Ascending aorta (tissue), 2 donors: ENCODE measurements around the gene NABP2. TPM values are rescaled to one million over a fixed set of nuclear protein-coding genes. Genes with fewer than 3 reads are reported as not detected.

ENCODE experiments used
- DNase-seq, 2 donors: peaks; one replicate each; pipeline ENCODE4 v3.0.0-alpha.2; 2019; ENCODE audit warnings: low spot score in 2 of 2
- H3K27ac ChIP-seq, 2 donors: fragments of 200-600 bp; sonication (generic); one replicate each; pipeline ENCODE4 v1.5.1; 2016 to 2017; ENCODE audit warnings: mild to moderate bottlenecking in 1 of 2
- H3K27me3 ChIP-seq: fragments of 200-600 bp; sonication (generic); one replicate; pipeline ENCODE4 v1.5.1; 2017
- H3K36me3 ChIP-seq, 2 donors: fragments of 200-600 bp; sonication (generic); one replicate each; pipeline ENCODE4 v1.5.1; 2016
- H3K4me1 ChIP-seq, 2 donors: fragments of 200-600 bp; sonication (generic); one replicate each; pipeline ENCODE4 v1.5.1; 2016 to 2017; ENCODE audit warnings: mild to moderate bottlenecking in 1 of 2
- H3K4me3 ChIP-seq, 2 donors: fragments of 200-600 bp; sonication (generic); one replicate each; pipeline ENCODE4 v1.5.1; 2016 to 2017; ENCODE audit warnings: mild to moderate bottlenecking in 1 of 2
- H3K9me3 ChIP-seq, 2 donors: fragments of 200-600 bp; sonication (generic); one replicate each; pipeline ENCODE4 v1.5.1; 2016
- CTCF ChIP-seq, 3 experiments: fragments of 200-600 bp in 2 of 3; fragments of 450-650 bp in 1 of 3; sonication (generic) in 2 of 3; IDR thresholded peaks; one replicate each; pipeline ENCODE4 v1.5.1; 2016 to 2019; ENCODE audit warnings: antibody characterized with exemption in 3 of 3, mild to moderate bottlenecking in 1 of 3, moderate library complexity in 1 of 3
- intact Hi-C: fragments of 100-400 bp; cut with DNase I; formaldehyde crosslinking; loops from one replicate; pipeline ENCODE4 v1.15.1; 2023
- total RNA-seq: library from RNA; depleted of rRNA; stranded (reverse); fragments of >200 nt; gene quantifications from one replicate; pipeline ENCODE4 v1.1.0, GENCODE V29; 2016

NABP2 gene
- total RNA-seq, 1 donor from 2014 or later, result 2.8 TPM

GRCh38 chr12:56230432-56231183 is 6.5 kb downstream of the NABP2 start:
- DNase-seq, result no peak
- no peaks in the 10 kb centered on the region for H3K4me1 ChIP-seq
- no peaks in the 10 kb centered on the region for H3K9me3 ChIP-seq
- no peaks in the 10 kb centered on the region for H3K27me3 ChIP-seq
- H3K4me3 ChIP-seq, result no peak overlapping the region
- TF ChIP-seq CTCF (IDR thresholded peaks at IDR 0.05), result no peak
- no peak overlapping the region for H3K27ac ChIP-seq
- peaks cover 0 to 19% of the 10 kb centered on the region in 2 donors for H3K36me3 ChIP-seq
- intact Hi-C loops, result no loop called here

GRCh38 chr12:56231184-56231582 is 7.0 kb downstream of the NABP2 start:
- H3K9me3 ChIP-seq, result no peaks in the 10 kb centered on the region
- peaks cover 0 to 15% of the 10 kb centered on the region in 2 donors for H3K36me3 ChIP-seq
- no peaks in the 10 kb centered on the region for H3K4me1 ChIP-seq
- no peak overlapping the region for H3K27ac ChIP-seq
- no peak for TF ChIP-seq CTCF (IDR thresholded peaks at IDR 0.05)
- intact Hi-C loops, result no loop called here
- H3K27me3 ChIP-seq, result no peaks in the 10 kb centered on the region
- no peak for DNase-seq
- H3K4me3 ChIP-seq, result no peak overlapping the region

GRCh38 chr12:56234746-56235436 is 10.7 kb downstream of the NABP2 start:
- no peak overlapping the region for H3K27ac ChIP-seq
- intact Hi-C loops, result no loop called here
- DNase-seq, result no peak

GRCh38 chr12:56236091-56236490 is 11.9 kb downstream of the NABP2 start:
- peaks cover 15 to 29% of the 10 kb centered on the region in 2 donors for H3K36me3 ChIP-seq
- H3K4me3 ChIP-seq, result no peak overlapping the region
- intact Hi-C loops, result no loop called here
- no peak for TF ChIP-seq CTCF (IDR thresholded peaks at IDR 0.05)
- H3K4me1 ChIP-seq, result no peaks in the 10 kb centered on the region
- no peak for DNase-seq
- H3K9me3 ChIP-seq, result no peaks in the 10 kb centered on the region
- H3K27ac ChIP-seq, result no peak overlapping the region
- no peaks in the 10 kb centered on the region for H3K27me3 ChIP-seq

More at GRCh38 chr12:56234746-56235436, 10.7 kb downstream of the NABP2 start:
- Histone ChIP-seq H3K4me1 (no peaks in the 10 kb centered on the region), H3K9me3 (no peaks in the 10 kb centered on the region), H3K36me3 (peaks cover 5 to 17% of the 10 kb centered on the region in 2 donors), H3K27me3 (no peaks in the 10 kb centered on the region), H3K4me3 (no peak overlapping the region)
- no peak for TF ChIP-seq CTCF (IDR thresholded peaks at IDR 0.05)

GRCh38 chr12:56236985-56237384 is 12.8 kb downstream of the NABP2 start:
- Histone ChIP-seq H3K36me3 (peaks cover 24 to 37% of the 10 kb centered on the region in 2 donors), H3K4me3 (no peak overlapping the region)

More at GRCh38 chr12:56236985-56237384, 12.8 kb downstream of the NABP2 start:
- H3K27ac ChIP-seq, result no peak overlapping the region
- DNase-seq, result no peak
- TF ChIP-seq CTCF (IDR thresholded peaks at IDR 0.05), result no peak
- no peaks in the 10 kb centered on the region for H3K4me1 ChIP-seq
- intact Hi-C loops, result no loop called here
- no peaks in the 10 kb centered on the region for H3K27me3 ChIP-seq
- no peaks in the 10 kb centered on the region for H3K9me3 ChIP-seq
